KG1 (cell line): ENCODE measurements around the gene GLCCI1.

Source experiments
- DNase-seq: peaks from one replicate; lab custom pipeline; 2025; lab: John Stamatoyannopoulos, UW

Gene GLCCI1

DNA sequence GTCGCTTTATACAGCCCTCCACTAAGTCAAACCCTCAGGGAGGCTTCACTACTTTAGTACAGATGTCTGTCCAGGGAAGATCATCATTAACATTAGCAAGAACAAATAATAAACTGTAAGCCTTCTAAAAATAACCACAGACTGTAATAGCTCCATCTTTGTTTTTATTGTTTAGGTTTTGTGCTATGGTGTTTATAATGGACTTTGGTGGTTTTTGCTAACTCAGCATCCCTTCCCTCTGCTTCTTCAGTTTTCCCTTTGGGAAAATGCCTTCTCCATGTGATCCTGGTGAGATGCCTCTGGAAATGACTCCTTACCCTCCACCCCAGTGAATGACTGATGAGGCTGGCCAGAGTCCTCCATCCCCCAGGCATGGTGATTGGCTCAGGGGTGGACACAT, 162.1 kb downstream of the GLCCI1 start:
- DNase-seq = no peak

- DNase-seq = no peak
These were observed 163.4 kb downstream of the GLCCI1 start for GRCh38 chr7:8131694-8132605.

DNA sequence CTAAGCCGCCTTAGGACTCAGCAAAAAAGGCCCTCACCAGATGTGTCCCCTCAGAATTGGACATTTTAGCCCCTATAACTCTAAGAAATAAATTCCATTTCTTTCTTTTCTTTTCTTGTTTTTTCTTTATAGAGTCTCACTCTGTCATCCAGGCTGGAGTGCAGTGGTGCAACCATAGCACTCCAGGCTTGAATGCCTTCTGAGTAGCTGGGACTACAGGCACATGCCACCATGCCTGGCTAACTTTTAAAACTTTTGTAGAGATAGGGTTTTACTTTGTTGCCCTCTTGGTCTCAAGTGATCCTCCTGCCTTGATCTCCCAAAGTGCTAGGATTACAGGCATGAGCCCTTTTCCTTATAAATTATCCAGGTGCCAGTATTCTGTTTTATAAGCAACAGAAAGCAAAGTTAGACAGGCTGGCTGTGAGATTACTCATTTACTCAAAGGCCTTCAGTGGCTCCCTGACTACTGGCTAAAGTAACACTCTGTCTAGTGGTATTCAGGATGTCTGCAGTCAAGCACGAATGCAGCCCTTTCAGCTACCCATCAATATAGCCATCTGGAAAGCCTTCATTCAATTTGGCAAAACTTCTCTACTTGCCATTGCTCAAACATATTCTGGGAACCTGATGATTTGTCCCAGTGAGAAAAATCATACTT, 164.7 kb downstream of the GLCCI1 start:
- no peak for DNase-seq

DNA sequence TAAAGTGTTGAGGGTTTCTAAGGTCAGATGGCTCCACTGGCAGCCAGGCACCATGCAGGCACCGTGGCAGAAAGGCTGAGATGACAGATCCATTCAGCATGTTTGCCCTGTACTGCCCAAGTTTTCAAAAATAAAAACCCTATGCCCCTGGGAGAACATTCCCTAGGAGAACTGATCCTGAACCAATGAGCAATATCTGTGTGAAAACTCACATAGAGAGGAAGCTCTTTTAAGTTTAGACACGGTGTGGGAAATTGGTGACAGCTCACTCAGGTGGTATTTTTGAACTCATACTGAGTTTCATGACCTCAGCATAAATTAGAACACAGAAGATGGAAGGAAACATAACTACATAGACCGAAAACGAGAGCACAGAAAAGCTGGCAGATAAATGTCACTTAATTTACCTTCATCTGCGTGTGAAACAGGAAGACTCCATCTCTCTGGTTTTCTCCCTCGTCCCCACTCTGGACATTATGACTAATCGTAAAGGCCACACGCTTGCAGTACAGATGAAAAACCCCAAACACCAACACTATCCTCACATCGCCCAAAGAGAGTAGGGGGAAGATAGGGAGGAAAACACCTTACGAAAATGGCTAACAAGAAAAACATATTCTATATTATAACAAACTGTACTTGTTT, 165.6 kb downstream of the GLCCI1 start:
- no peak for DNase-seq

GRCh38 chr7:8135417-8135816, 166.8 kb downstream of the GLCCI1 start:
- no peak for DNase-seq

DNA sequence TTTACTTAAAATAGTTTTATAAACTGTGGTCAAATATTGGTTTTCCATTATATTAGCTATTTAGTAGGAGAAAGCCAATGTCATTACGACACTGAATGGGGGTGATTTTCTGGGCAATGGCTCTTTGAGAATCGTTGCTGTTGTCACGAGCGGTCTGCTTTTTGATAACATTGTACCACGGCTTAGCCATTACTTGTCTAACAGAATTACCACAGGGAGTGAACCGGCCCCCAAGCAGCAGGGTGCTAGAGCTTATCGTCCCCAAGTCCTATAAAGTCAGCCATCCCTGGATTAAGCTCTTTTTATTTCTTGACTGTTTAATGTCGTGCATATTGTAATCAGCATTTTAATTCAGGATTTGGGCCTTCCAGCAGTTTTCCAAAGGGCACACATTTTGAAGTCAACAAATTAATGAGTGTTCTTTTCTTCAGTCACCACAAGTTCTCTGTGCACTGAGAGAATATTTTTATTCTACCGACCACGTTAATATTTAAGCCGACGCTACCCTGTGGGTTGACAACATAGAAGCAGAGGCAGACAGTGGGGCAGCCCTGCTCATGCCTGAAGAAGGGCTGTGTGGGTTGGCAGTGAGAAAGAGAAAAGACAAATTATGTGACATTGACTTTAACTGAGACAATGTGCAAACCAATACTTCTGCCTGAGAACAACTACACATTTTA, 167.6 kb downstream of the GLCCI1 start:
- no peak for DNase-seq
